HG02588 (cell line): ENCODE results near the gene PHF11.
"Not testable (repeated sequence)": the region's sequence is repeated elsewhere in the genome, so short reads cannot be mapped to it uniquely, and the experiment has no call there.

ENCODE experiments used
- ATAC-seq: cut with Tn5 transposase; IDR thresholded peaks from one replicate; pipeline ENCODE4 v1.9.1; 2021; ENCODE audit warnings: mild to moderate bottlenecking, moderate library complexity; ENCODE audit not compliant: unreplicated experiment

Gene PHF11

GRCh38 chr13:49495783-49496762, at the start of gene PHF11:
Gene PHF11, plus strand, starts transcription at chr13:49495953. Its CDS starts 49 bp downstream, at chr13:49496002.
- peak; percentile 84 for ATAC-seq

DNA sequence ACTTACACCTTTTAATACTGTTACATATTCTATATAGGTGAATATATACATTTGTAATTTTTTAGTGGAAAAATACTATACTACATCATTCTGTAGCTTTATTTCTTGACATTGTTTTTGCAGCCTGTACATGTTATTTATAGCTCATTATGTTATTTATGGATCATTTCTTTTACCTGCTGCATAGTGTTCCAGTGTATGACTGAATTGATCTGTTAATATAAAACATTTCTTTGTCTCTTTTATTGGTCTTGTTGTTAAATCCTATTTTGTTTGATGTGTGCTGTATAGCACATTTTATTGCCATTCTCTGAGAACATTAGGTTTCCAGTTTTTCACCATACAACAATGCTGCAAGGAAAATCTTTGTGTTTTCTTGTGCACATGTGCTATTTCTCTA, 49.3 kb upstream of the PHF11 start:
- ATAC-seq = no peak

DNA sequence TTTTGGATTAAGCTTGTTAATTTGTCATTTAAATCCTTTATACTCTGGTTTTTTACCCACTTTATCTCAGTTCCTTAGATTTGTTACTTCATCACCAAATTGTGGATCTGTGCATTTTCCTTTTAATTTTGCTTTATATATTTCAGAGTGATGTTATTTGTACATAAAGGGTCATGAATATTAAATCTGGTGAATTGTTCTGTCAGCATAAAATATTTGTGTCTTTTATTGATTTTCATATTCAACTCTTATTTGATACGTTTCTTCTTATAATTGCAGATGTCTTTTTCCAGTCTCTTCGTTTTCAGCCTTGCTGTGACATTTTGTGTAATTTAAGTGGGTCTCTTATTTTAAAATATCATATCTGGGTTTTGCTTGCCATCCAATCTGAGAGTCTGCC, 47.0 kb upstream of the PHF11 start:
- no peak for ATAC-seq

GRCh38 chr13:49450105-49450819, 45.5 kb upstream of the PHF11 start:
- ATAC-seq = no peak

GRCh38 chr13:49452725-49453457, 42.9 kb upstream of the PHF11 start:
- no peak for ATAC-seq

DNA sequence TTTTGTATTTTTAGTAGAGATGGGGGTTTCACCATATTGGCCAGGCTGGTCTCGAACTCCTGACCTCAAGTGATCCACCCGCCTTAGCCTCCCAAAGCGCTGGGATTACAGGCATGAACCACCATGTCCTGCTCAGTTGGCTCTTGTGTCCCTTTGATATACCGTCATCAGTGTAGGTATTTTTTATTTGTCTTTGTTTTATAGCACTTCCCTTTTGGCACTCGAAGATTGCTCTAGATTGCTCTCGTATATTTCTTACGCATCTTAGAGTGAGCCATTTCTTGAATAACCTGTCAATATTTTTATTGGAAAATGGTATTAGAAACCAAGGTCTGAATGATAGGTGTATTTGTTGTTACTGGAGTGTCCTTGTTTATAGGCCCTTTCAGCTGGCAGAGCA, 42.3 kb upstream of the PHF11 start:
- ATAC-seq = no peak

GRCh38 chr13:49454388-49455006, 41.3 kb upstream of the PHF11 start:
- ATAC-seq = peak; percentile 88

DNA sequence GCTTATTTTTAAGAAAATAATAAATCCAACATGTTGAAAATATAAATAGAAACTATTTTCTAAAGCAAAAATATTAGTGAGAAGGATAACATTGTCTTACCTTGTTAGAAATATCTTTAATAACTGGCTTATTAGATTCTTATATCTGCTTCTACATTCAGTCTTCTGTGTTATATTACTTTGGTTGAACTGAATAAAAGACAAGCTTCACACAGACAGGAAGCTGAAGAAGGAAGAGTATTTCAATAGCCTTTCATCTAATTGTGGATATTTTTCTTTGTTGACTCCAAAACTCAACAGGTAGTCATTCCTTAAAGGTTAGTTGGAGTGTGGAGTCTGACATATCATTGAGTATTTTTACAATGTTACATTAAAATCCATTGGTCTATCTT, 40.8 kb upstream of the PHF11 start:
- no peak for ATAC-seq

DNA sequence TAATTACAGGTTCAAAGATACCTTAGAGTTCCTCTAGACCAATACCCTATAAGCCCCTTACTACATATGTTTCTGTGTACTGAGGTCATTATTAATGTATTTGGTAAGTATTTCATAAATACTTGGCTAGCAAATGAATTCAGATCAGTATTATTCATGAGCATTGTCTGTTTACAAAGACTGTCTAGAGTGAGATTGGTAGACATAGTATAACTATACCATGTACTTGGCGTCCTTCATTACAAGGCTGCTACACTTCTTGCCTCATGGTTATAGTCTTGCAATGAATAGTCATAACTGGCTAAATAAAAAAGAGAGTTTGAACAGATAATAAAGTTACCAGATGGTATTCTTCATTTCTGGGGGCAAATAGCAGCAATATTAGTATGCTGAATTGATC, 39.6 kb upstream of the PHF11 start:
- no peak for ATAC-seq

- ATAC-seq = no peak
Observed at GRCh38 chr13:49457221-49457620, 38.5 kb upstream of the PHF11 start.

- no peak for ATAC-seq
Observed at GRCh38 chr13:49459580-49459979, 36.2 kb upstream of the PHF11 start.

GRCh38 chr13:49464085-49464484, 31.7 kb upstream of the PHF11 start:
- ATAC-seq = no peak

DNA sequence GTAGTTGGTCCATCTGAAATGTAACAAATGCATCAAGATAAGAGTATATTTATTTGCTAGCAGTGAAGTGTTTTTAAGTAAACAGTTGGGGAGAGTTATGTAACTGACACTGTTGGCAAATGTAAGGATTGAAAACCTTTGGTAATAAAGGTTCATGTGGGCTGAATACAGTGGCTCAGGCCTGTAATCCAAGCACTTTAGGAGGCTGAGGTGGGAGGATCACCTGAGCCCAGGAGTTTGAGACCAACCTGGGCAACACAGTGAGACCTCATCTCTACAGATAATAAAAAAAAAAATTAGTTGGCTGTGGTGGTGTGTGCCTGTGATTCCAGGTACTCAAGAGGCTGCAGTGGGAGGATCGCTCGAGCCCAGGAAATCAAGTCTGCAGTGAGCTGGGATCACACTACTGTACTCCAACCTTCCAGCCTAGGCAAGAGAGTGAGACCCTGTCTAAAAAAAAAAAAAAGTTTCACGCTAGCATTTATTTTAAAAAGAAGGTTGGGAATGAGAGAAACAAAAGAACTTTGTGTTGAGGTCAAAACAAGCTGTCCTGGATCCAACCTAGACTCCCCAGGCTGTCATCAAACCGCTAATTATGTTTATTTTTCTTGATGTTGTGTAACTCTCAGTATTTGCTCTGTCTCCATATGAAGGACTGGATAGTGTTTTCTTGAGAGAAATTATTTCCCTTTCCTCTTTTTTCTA, 31.0 kb upstream of the PHF11 start:
- no peak for ATAC-seq

GRCh38 chr13:49466292-49466838, 29.4 kb upstream of the PHF11 start:
- ATAC-seq = no peak

DNA sequence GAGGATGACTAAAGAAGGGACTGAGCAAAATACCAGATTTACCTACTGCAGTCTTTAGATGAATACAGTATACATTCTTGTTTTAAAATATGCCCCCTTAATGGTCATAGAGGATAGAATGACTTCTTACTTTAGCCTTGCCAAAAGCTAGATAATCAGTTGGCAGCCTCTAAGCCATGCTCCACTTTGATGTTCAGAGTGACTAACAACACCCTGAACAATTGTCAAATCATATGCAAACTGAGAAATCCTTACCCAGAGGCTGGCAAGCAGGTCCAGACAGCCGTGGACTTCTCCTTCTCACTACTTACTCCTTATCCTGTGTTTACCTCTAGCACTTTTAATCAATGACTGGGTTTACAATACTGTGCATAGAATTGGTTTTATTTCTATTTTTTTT, 23.6 kb upstream of the PHF11 start:
- ATAC-seq = no peak

DNA sequence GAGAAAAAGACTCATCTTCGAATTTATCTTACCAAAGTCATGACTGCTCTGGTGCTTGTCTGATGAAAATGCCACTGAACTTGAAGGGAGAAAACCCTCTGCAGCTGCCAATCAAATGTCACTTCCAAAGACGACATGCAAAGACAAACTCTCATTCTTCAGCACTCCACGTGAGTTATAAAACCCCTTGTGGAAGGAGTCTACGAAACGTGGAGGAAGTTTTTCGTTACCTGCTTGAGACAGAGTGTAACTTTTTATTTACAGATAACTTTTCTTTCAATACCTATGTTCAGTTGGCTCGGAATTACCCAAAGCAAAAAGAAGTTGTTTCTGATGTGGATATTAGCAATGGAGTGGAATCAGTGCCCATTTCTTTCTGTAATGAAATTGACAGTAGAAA, 19.2 kb upstream of the PHF11 start:
- no peak for ATAC-seq

DNA sequence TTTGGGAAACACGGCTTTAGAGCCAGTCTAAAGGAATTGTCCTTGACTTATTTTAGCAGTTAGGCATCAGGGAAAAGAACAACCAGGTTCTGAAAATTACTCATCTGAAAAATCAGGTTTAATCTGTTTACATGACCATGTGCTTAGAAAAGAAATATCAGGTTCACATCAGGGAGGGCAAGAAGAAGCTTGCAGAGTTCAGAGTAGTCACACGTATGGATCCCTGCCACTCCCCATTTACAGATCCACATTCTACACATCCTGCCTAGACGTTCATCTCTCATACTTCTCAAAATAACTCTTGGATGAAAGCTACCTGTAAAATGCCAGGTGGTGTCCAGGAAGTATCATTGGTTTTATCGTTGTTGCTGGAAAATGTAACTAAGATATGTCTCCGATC, 14.0 kb upstream of the PHF11 start:
- ATAC-seq = no peak

GRCh38 chr13:49488563-49488962, 7.2 kb upstream of the PHF11 start:
- ATAC-seq = no peak

- no peak for ATAC-seq
Observed at GRCh38 chr13:49494645-49495044, 1.1 kb upstream of the PHF11 start.

- ATAC-seq = not testable (repeated sequence)
Observed at GRCh38 chr13:49496837-49497236, 1.1 kb downstream of the PHF11 start.
